GM11168 (cell line): ENCODE results near the gene WDR49.

ENCODE experiments used
- in situ Hi-C: fragments of 300-500 bp; cut with MboI; formaldehyde crosslinking; loops from one replicate; pipeline ENCODE4 v1.12.0; 2022; ENCODE audit warnings: low sequenced_read_pairs; ENCODE audit not compliant: unreplicated experiment

Gene WDR49

GRCh38 chr3:167437428-167438139 is 216.2 kb downstream of the WDR49 start:
- in situ Hi-C loops: no loop called here
